ENCODE data around the gene KLHL36. TPM values are rescaled to one million over a fixed set of nuclear protein-coding genes. Genes with fewer than 3 reads are reported as not detected.
"Not testable (repeated sequence)": the region's sequence is repeated elsewhere in the genome, so short reads cannot be mapped to it uniquely, and the experiment has no call there.

Gene KLHL36
- total RNA-seq, 1 donor from 2014 or later: 49.0 TPM

DNA sequence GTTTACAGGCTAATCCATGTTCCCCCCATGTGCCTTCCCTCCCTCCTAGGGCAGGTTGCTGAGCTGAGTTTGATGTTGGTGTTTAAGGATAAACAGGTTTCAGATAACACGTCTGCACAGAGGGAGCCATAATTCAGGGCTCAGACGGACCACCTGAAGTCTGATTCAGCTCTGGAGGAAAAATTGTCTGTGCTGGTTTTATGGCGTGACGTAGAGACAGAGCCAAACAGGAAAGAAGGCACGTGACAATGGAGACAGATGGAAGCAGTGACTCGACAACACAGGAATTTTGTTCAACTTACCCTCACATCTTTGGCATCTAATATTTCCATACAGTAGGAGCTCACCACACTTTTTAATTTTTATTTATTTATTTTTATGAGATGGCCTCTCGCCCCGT, 40.8 kb downstream of the KLHL36 start:
- Histone ChIP-seq H2AFZ (ENCODE audit: low read depth, low read length) (peak overlapping the region; percentile 50), H3K79me2 (ENCODE audit: insufficient read depth, low read length) (no peaks in the 10 kb centered on the region), H3K27me3 (ENCODE audit: insufficient read depth, low read length) (no peaks in the 10 kb centered on the region), H3K4me2 (ENCODE audit: low read length) (peak overlapping the region; percentile 54), H3K9me3 (ENCODE audit: insufficient read depth, low read depth, low read length) (no peaks in the 10 kb centered on the region), H4K20me1 (ENCODE audit: insufficient read depth, low read length) (no peaks in the 10 kb centered on the region), H3K4me3 (ENCODE audit: insufficient read depth, low read depth, low read length) (no peak overlapping the region), H3K9ac (ENCODE audit: low read length) (peak overlapping the region; percentile 53), H3K27ac (ENCODE audit: low read depth, low read length) (peak overlapping the region; percentile 76), H3K36me3 (ENCODE audit: insufficient read depth, low read length) (no peaks in the 10 kb centered on the region), H3K4me1 (ENCODE audit: insufficient read depth, low read length) (peaks cover 16% of the 10 kb centered on the region)
- peak; percentile 95 for DNase-seq (ENCODE audit: low read depth)
- TF ChIP-seq, protein P1, sequence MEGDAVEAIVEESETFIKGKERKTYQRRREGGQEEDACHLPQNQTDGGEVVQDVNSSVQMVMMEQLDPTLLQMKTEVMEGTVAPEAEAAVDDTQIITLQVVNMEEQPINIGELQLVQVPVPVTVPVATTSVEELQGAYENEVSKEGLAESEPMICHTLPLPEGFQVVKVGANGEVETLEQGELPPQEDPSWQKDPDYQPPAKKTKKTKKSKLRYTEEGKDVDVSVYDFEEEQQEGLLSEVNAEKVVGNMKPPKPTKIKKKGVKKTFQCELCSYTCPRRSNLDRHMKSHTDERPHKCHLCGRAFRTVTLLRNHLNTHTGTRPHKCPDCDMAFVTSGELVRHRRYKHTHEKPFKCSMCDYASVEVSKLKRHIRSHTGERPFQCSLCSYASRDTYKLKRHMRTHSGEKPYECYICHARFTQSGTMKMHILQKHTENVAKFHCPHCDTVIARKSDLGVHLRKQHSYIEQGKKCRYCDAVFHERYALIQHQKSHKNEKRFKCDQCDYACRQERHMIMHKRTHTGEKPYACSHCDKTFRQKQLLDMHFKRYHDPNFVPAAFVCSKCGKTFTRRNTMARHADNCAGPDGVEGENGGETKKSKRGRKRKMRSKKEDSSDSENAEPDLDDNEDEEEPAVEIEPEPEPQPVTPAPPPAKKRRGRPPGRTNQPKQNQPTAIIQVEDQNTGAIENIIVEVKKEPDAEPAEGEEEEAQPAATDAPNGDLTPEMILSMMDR (IDR thresholded peaks at IDR 0.05; ENCODE audit: insufficient read depth, low read depth, low read length): no peak
- TF ChIP-seq EZH2 (IDR thresholded peaks at IDR 0.05; ENCODE audit: insufficient read depth, low read length): no peak
- peak overlapping the region; percentile 50 for H3K4me3 Mint-ChIP-seq (ENCODE audit: unreplicated experiment)
- H3K4me1 Mint-ChIP-seq (ENCODE audit: low read depth, unreplicated experiment): peaks cover 14% of the 10 kb centered on the region
- FAIRE-seq: peak; percentile 49
- peaks cover 5% of the 10 kb centered on the region for H3K27me3 Mint-ChIP-seq (ENCODE audit: low read depth, unreplicated experiment)
- peak overlapping the region; percentile 55 for H3K27ac Mint-ChIP-seq (ENCODE audit: unreplicated experiment)
- peaks cover 2% of the 10 kb centered on the region for H3K36me3 Mint-ChIP-seq (ENCODE audit: low read depth, unreplicated experiment)
- peaks cover 2% of the 10 kb centered on the region for H3K9me3 Mint-ChIP-seq (ENCODE audit: unreplicated experiment)

DNA sequence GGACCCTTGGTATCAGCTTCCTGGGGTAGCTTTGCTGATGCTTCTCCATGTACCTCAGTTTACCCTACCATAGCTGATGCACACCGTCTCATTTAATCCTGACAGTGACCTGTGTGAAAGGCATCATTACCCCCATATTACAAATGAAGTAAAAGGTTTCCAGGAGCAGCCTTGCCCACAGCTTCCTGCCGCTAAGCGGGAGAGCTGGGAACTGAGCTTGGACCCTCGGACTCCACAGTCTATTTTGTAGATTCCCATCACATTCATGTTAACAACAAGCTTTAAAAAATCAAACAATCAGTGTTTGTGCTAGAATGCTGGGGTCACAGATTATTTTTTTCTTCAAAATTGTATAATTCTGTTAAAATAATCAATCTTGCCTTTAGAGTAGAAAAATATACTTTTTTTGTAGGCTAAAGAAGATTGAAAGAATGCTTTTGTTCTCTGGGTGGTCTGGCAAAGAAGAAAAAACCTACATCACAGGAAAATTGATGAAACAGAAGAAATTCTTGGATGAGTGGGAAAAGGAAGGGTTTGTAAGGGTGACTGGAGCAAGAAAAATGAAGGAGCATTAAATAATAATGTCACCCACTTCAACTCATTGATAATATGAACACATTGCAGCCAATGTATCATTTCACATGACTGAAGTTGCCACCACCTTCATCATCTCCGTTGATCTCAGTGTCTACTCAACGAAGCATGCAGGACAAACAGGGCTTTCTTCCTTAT, 41.9 kb downstream of the KLHL36 start:
- Histone ChIP-seq H3K79me2 (ENCODE audit: insufficient read depth, low read length) (no peaks in the 10 kb centered on the region), H3K36me3 (ENCODE audit: insufficient read depth, low read length) (no peaks in the 10 kb centered on the region), H3K27me3 (ENCODE audit: insufficient read depth, low read length) (no peaks in the 10 kb centered on the region), H4K20me1 (ENCODE audit: insufficient read depth, low read length) (no peaks in the 10 kb centered on the region), H3K4me3 (ENCODE audit: insufficient read depth, low read depth, low read length) (no peak overlapping the region), H3K27ac (ENCODE audit: low read depth, low read length) (no peak overlapping the region), H3K4me1 (ENCODE audit: insufficient read depth, low read length) (peaks cover 16% of the 10 kb centered on the region), H3K9me3 (ENCODE audit: insufficient read depth, low read depth, low read length) (no peaks in the 10 kb centered on the region), H2AFZ (ENCODE audit: low read depth, low read length) (no peak overlapping the region), H3K4me2 (ENCODE audit: low read length) (no peak overlapping the region), H3K9ac (ENCODE audit: low read length) (peak overlapping the region; percentile 12)
- Mint-ChIP-seq H3K27me3 (ENCODE audit: low read depth, unreplicated experiment) (no peaks in the 10 kb centered on the region), H3K36me3 (ENCODE audit: low read depth, unreplicated experiment) (peaks cover 2% of the 10 kb centered on the region), H3K4me1 (ENCODE audit: low read depth, unreplicated experiment) (peaks cover 14% of the 10 kb centered on the region), H3K9me3 (ENCODE audit: unreplicated experiment) (no peaks in the 10 kb centered on the region), H3K4me3 (ENCODE audit: unreplicated experiment) (no peak overlapping the region), H3K27ac (ENCODE audit: unreplicated experiment) (peak overlapping the region; percentile 2)
- TF ChIP-seq EZH2 (IDR thresholded peaks at IDR 0.05; ENCODE audit: insufficient read depth, low read length): no peak
- FAIRE-seq (no peak), DNase-seq (ENCODE audit: low read depth) (peak; percentile 44)

DNA sequence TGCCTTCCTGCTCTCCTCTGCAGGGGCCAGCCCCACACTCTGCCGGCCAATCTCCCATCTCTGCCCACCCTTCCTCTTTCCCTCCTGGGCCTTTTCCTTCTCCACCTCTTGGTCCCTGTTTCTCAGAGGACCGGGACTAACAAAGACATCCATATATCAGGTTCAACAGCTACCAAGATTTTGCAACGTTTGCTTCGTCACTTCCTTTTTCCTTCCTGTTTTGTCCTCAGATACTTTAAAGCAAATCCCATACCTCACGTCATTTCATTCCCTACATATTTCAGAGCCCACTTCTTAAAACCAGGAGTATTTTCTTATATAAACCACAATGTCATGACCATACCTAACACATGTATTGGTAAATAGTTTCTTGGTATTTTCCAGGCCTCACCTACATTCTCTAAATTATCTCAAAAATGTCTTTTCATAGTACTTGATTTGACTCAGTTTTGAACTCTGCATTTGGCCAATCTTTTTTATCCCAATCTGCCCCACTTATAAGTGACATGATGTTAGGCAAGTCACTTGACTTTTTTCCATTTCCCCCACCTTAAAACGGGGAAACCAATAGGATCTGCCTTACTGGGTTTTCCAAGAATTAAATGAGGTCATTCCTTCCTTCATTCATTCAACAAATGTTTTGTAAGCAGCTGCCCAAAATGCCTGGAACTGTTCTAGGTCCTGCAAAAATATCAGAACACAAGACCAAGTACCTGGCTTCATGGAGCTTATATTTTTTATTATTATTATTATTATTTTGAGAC, 44.3 kb downstream of the KLHL36 start:
- no peaks in the 10 kb centered on the region for H3K9me3 ChIP-seq (ENCODE audit: insufficient read depth, low read depth, low read length)
- Mint-ChIP-seq H3K4me1 (ENCODE audit: low read depth, unreplicated experiment) (peaks cover 12% of the 10 kb centered on the region), H3K27me3 (ENCODE audit: low read depth, unreplicated experiment) (no peaks in the 10 kb centered on the region), H3K4me3 (ENCODE audit: unreplicated experiment) (no peak overlapping the region), H3K36me3 (ENCODE audit: low read depth, unreplicated experiment) (no peaks in the 10 kb centered on the region), H3K27ac (ENCODE audit: unreplicated experiment) (no peak overlapping the region), H3K9me3 (ENCODE audit: unreplicated experiment) (peaks cover 2% of the 10 kb centered on the region)
- no peak overlapping the region for H3K4me3 ChIP-seq (ENCODE audit: insufficient read depth, low read depth, low read length)
- peak; percentile 25 for DNase-seq (ENCODE audit: low read depth)
- H3K36me3 ChIP-seq (ENCODE audit: insufficient read depth, low read length): no peaks in the 10 kb centered on the region
- H3K27ac ChIP-seq (ENCODE audit: low read depth, low read length): no peak overlapping the region
- H3K4me1 ChIP-seq (ENCODE audit: insufficient read depth, low read length): peaks cover 16% of the 10 kb centered on the region
- no peak overlapping the region for H2AFZ ChIP-seq (ENCODE audit: low read depth, low read length)
- H3K79me2 ChIP-seq (ENCODE audit: insufficient read depth, low read length): no peaks in the 10 kb centered on the region
- no peak for TF ChIP-seq EZH2 (IDR thresholded peaks at IDR 0.05; ENCODE audit: insufficient read depth, low read length)
- H3K27me3 ChIP-seq (ENCODE audit: insufficient read depth, low read length): no peaks in the 10 kb centered on the region
- H3K4me2 ChIP-seq (ENCODE audit: low read length): no peak overlapping the region
- H3K9ac ChIP-seq (ENCODE audit: low read length): no peak overlapping the region
- no peaks in the 10 kb centered on the region for H4K20me1 ChIP-seq (ENCODE audit: insufficient read depth, low read length)
- FAIRE-seq: no peak

DNA sequence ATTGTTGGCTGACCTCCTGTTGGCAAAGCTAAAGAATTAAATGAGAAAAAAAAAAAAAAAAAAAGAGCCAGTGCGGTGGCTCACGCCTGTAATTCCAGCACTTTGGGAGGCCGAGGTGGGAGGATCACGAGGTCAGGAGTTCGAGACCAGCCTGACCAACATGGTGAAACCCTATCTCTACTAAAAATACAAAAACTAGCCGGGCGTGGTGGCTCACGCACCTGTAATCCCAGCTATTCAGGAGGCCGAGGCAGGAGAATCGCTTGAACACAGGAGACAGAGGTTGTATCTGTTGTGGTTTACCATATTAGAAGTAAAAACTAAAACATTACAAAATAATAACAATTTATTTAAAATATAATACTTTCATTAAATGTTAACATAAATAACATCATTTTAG, 45.6 kb downstream of the KLHL36 start:
- H3K4me1 ChIP-seq (ENCODE audit: insufficient read depth, low read length): peaks cover 10% of the 10 kb centered on the region
- not testable (repeated sequence) for H3K9me3 Mint-ChIP-seq (ENCODE audit: unreplicated experiment); FAIRE-seq; H3K36me3 Mint-ChIP-seq (ENCODE audit: low read depth, unreplicated experiment); H3K27ac Mint-ChIP-seq (ENCODE audit: unreplicated experiment); H2AFZ ChIP-seq (ENCODE audit: low read depth, low read length); H3K79me2 ChIP-seq (ENCODE audit: insufficient read depth, low read length); H3K27ac ChIP-seq (ENCODE audit: low read depth, low read length); H4K20me1 ChIP-seq (ENCODE audit: insufficient read depth, low read length); H3K4me1 Mint-ChIP-seq (ENCODE audit: low read depth, unreplicated experiment); H3K9me3 ChIP-seq (ENCODE audit: insufficient read depth, low read depth, low read length); H3K27me3 Mint-ChIP-seq (ENCODE audit: low read depth, unreplicated experiment); H3K27me3 ChIP-seq (ENCODE audit: insufficient read depth, low read length); H3K4me3 Mint-ChIP-seq (ENCODE audit: unreplicated experiment); H3K36me3 ChIP-seq (ENCODE audit: insufficient read depth, low read length); H3K4me2 ChIP-seq (ENCODE audit: low read length); H3K4me3 ChIP-seq (ENCODE audit: insufficient read depth, low read depth, low read length); DNase-seq (ENCODE audit: low read depth); H3K9ac ChIP-seq (ENCODE audit: low read length)
